Hepatocyte (in vitro differentiated cells): ENCODE results near the gene MAP1LC3A.
"Not testable (repeated sequence)": the region's sequence is repeated elsewhere in the genome, so short reads cannot be mapped to it uniquely, and the experiment has no call there.

Source experiments
- EZH2 ChIP-seq: fragments of 200-600 bp; sonication (generic); IDR thresholded peaks from 2 replicates; pipeline ENCODE4 v1.6.1; 2016; ENCODE audit warnings: antibody characterized with exemption, mild to moderate bottlenecking, borderline replicate concordance
- EZH2phosphoT487 ChIP-seq: fragments of 200-600 bp; sonication (generic); IDR thresholded peaks from one replicate; pipeline ENCODE4 v1.6.1; 2018; ENCODE audit warnings: antibody characterized with exemption, mild to moderate bottlenecking, low read depth, moderate library complexity; ENCODE audit not compliant: unreplicated experiment, severe bottlenecking
- TF ChIP-seq, protein P1 (sequence below): fragments of 200-600 bp; sonication (generic); IDR thresholded peaks from 2 replicates; pipeline ENCODE4 v1.5.1; 2016; ENCODE audit warnings: antibody characterized with exemption, mild to moderate bottlenecking; ENCODE audit not compliant: poor library complexity

- TF ChIP-seq, protein P1, sequence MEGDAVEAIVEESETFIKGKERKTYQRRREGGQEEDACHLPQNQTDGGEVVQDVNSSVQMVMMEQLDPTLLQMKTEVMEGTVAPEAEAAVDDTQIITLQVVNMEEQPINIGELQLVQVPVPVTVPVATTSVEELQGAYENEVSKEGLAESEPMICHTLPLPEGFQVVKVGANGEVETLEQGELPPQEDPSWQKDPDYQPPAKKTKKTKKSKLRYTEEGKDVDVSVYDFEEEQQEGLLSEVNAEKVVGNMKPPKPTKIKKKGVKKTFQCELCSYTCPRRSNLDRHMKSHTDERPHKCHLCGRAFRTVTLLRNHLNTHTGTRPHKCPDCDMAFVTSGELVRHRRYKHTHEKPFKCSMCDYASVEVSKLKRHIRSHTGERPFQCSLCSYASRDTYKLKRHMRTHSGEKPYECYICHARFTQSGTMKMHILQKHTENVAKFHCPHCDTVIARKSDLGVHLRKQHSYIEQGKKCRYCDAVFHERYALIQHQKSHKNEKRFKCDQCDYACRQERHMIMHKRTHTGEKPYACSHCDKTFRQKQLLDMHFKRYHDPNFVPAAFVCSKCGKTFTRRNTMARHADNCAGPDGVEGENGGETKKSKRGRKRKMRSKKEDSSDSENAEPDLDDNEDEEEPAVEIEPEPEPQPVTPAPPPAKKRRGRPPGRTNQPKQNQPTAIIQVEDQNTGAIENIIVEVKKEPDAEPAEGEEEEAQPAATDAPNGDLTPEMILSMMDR = not testable (repeated sequence)
- TF ChIP-seq EZH2, EZH2phosphoT487: not testable (repeated sequence)
These were observed 44.5 kb upstream of the MAP1LC3A start for GRCh38 chr20:34514034-34514433.
